GM20431 (cell line): ENCODE data around the gene ALLC.

Experiments used
- in situ Hi-C: fragments of 300-500 bp; cut with MseI, MboI; formaldehyde crosslinking; loops from one replicate; pipeline ENCODE4 v1.15.0; 2020; ENCODE audit warnings: low sequenced_read_pairs; ENCODE audit not compliant: unreplicated experiment

Gene ALLC

DNA sequence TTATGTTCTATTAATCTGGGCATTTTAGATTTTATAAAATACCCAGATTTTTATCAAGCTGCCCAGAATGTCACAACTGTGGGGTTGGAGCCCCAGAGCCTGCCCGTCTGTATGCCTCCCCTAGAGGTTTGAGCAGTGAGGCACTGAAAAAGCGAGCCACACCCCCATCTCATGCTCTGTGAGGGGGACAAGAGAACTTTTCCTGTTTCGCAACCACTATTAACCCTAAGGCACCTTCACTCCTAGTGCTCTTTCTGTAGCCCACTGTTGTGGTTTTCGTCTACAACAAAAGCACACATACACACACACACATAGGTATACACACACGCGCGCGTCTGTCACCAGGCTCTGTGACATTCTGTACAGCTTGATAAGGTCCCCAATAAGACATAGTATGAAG, 83.4 kb downstream of the ALLC start:
- in situ Hi-C loops: no loop called here

DNA sequence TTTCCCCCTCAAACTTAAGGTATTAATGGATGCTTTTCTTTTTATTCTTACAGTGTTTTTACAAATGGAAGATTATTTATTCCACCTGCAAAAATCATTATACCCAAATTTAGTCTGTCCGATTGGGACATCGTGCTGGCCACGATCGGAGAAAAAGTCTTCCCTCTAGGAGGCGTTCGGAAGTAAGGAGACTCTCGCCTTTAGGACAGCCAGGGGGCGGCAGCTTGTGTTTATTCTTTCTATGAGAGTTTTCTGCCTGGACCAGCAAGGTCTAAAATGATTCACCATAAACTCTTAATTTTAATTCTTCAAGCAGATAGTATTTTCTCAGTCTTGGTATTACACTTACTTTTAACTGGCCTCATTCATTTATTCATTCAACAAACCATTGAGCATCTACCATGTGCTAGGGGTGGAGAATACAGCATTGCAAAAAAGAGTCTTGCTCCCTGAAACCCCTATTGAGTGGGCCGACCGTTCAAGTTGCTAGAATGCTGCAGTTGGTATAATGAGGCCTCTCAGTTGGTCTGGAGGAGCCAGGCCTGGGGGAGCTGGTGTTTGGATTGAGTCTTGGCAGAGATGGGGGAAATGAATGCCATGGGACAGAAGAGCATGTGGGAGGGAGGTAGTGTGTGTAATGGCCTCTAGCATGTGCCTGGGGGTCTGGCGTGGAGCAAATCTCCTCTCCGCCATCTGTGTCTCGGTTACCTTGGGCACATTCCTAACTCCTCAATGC, 84.0 kb downstream of the ALLC start:
- in situ Hi-C loops: no loop called here

DNA sequence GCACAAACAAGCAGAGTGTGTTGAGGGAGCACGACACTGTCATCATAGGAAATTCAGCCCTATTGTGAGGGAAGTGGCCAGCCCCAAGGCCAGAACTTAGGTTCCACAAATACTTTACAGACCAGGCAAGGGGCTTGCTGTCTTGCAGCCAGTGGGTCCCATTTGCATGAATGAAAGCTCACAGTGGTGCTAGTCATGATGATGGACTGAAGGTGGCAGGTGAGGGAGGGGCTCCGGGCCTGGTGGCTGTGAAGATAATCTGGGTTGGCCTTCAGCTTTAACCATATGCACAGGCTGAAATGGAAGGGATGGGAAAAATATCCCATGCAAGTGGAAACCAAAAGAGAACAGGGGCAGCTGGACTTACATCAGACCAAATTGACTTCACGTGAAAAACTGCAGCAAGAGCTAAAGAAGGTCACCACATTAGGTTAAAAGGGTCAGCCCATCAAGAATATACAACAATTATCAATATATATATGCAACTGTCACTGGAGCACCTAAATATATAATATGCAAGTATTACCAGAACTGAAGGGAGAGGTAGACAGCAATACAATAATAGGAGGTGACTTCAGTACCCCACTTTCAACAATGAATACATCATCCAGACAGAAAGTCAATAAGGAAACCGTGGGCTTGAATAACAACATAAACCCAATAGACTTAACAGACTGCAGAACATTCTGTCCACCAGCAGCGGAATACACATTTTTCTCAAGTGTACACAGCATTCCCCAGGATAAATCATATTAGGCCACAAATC, 84.9 kb downstream of the ALLC start:
- in situ Hi-C loops: no loop called here

DNA sequence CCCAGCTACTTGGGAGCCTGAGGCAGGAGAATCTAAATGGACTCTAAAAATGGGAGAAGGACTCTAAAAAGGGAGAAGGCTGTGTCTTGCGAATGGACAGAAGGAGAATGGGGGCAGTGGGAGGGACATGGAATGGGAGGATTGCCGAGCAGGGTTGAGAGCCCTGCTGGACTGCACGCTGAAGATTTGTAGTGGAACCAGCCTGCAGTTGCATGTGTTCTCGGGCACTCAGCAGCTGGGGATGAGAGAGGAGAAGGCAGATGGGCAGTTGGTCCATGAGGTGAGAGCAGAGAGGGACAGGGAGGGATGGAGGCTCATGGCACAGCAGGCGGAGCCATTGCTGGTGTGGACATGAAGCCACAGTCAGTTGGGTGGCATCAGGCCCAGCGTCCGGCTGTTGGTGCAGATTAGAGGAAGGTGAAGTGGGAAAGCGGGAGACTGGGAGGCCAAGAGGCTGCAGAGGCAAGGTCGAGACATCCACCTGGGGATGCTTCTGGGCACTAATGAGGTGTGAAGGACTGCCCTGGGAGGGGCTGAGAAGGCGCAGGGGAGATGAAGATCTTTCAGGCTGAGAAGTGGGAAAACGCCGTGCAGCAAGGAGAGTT, 86.1 kb downstream of the ALLC start:
- in situ Hi-C loops: no loop called here

DNA sequence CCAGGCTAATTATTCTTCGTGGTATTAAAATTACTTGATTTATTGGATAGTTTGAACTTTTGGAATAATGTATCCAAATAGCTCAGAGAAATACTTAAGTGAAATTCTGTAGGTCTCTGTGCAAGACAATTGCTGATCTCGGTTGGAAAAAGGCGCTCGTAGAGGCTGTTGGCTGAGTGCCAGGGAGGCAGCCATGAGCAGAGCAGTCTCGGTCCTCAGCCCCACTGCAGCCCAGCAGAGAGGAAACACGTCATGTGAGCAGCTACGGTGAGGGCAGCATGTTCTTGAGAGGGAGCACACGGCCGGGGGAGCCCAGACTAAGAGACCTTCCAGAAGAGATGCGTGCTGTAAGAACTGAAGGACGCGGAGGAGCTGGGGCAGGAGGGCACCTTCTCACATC, 87.9 kb downstream of the ALLC start:
- in situ Hi-C loops: no loop called here

DNA sequence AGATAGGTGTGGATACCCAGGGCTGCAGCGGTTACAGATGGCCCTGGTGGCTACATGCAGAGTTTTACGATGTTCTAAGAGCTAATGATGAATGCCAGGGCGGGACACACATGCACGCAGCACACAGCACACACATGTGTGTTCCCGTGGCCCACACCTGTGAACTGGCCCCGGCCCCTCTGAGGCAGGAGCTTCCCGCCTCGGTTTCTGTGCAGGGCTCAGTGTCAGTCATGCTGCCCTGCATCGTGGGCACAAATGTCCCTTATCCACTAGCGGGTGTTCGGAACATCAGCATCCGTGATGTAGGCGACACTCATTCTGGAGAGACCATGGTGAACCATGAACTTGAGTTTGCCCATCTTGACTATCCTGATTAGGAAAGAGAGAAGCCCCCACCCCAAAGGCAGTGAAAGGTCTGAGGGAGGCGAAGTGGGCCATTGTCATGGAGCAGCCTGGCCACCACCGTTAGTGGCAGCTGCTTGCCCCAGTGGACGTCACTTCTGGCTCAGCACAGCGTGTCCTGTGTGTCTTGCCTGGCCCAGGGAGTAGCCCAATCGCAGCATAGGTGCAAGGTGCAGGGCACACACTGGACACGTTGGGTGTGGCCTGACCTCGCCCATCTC, 89.1 kb downstream of the ALLC start:
- in situ Hi-C loops: no loop called here

DNA sequence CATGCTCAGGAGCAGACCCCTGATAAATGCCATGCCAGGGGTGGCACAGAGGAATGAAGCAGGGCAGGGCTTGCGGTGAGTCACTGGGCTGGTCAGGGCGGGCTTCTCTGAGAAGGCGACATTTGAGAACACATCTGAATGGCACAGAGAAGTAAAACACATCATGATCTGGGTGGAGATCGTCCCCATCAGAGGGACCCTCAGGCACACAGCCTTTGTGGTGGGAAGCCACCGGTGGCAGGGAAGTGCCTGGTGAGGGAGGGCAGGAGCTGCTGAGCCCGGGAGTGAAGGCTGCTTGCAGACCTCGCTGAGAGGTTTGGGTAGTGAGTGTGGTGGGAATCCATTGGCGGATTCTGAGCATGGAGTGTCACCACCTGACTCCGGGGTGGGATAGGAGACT, 89.8 kb downstream of the ALLC start:
- in situ Hi-C loops: no loop called here

DNA sequence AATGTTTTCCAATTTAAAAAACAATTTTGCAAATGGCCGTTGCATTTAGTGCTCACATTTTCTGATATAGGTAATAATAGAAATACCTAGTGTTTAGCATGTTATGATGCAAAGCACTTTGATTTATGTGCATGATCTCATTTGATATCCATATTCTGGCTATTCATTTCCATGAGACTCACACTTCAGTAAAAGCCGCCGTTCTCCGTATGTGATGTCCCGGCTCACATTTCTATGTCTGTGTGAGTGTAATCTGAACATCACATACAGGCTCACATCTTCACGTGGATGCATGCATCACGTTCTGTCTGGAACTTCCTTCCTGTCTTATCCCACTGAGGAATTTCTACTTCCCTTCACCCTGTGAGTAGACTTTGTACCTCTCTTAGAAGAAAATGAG, 91.2 kb downstream of the ALLC start:
- in situ Hi-C loops: no loop called here

DNA sequence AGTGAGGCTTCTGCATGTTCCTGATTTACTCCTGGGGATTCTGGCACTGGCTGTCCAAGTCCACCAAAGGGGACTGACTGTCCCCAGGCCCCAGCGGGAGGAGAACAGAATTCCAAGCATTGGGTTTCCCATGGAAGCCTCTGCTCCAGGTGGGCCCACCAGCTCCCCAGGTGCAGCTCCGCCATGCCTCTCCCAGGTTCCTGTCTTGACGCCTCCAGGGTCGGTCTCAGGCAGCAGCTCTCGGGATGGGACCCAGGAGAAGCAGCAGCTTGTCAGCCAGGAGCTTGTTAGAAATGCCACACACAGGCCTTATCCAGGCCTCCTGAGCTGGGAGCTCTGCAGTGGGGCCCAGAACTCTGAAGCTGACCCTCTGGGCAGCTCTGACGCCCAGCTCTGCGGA, 93.3 kb downstream of the ALLC start:
- in situ Hi-C loops: no loop called here

DNA sequence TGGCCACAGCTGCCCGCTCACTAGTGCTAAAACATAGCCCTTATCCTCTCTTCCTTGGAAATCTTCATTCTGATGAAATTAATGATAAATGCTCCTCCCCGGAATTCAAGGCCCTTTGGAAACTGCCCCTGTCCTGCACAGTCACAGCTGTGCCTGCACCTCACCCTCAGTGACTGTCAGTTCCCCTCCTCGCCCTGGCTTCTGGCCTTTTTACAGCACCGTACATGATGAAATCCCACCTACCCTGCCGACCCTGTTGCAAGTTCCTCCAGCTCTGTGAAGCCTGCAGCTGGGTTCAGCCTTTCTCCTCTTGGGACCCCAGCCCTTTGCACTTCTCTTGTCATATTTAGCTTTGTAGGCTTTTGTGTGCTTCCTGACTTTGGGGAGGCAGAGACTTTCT, 93.8 kb downstream of the ALLC start:
- in situ Hi-C loops: no loop called here
